C4-2B (cell line): Measurements from ENCODE around the gene FCGR3A.
"Not testable (repeated sequence)": the region's sequence is repeated elsewhere in the genome, so short reads cannot be mapped to it uniquely, and the experiment has no call there.

Experiments
- H3K27ac ChIP-seq: fragments of 450-650 bp; 2 replicates; pipeline ENCODE4 v1.5.1; 2017
- ZFX ChIP-seq: fragments of 450-650 bp; IDR thresholded peaks from 2 replicates; pipeline ENCODE4 v1.6.1; 2017
- TF ChIP-seq, protein P1 (sequence below): fragments of 450-650 bp; conservative IDR thresholded peaks from 2 replicates; pipeline ENCODE4 v1.5.1; 2017; ENCODE audit warnings: mild to moderate bottlenecking

FCGR3A gene

DNA sequence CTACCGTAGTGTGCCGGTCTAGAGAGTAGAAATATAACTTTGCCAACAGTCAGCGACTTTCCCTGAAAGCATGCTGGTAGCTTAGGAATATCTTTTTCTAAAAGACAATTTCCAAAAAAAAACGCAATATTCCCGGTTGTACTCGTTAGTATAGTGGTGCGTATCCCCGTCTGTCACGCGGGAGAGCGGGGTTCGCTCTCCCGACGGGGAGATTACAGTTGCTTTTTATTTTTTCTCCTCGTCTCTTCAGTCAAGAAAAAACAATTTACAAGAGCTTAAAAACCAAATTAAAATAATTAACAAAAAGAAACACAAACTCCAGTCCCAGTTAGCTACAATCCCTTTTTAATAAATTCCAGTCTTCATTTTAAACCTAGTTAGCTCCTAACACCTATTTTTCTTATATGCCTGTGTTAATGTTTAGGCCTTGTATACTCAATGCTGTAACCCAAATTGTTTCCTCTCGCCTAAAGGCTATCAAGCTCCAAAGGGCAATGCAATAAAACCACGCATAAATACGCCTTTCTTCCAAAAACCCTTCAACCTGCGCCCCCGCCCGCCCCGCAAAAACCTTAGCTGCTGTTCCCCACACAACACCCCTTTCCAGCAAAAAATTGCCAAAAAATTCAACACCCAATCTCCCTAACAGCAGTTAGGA is 17.5 kb downstream of the FCGR3A start:
- TF ChIP-seq ZFX = no peak
- TF ChIP-seq, protein P1, sequence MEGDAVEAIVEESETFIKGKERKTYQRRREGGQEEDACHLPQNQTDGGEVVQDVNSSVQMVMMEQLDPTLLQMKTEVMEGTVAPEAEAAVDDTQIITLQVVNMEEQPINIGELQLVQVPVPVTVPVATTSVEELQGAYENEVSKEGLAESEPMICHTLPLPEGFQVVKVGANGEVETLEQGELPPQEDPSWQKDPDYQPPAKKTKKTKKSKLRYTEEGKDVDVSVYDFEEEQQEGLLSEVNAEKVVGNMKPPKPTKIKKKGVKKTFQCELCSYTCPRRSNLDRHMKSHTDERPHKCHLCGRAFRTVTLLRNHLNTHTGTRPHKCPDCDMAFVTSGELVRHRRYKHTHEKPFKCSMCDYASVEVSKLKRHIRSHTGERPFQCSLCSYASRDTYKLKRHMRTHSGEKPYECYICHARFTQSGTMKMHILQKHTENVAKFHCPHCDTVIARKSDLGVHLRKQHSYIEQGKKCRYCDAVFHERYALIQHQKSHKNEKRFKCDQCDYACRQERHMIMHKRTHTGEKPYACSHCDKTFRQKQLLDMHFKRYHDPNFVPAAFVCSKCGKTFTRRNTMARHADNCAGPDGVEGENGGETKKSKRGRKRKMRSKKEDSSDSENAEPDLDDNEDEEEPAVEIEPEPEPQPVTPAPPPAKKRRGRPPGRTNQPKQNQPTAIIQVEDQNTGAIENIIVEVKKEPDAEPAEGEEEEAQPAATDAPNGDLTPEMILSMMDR = no peak
- no peak overlapping the region for H3K27ac ChIP-seq

DNA sequence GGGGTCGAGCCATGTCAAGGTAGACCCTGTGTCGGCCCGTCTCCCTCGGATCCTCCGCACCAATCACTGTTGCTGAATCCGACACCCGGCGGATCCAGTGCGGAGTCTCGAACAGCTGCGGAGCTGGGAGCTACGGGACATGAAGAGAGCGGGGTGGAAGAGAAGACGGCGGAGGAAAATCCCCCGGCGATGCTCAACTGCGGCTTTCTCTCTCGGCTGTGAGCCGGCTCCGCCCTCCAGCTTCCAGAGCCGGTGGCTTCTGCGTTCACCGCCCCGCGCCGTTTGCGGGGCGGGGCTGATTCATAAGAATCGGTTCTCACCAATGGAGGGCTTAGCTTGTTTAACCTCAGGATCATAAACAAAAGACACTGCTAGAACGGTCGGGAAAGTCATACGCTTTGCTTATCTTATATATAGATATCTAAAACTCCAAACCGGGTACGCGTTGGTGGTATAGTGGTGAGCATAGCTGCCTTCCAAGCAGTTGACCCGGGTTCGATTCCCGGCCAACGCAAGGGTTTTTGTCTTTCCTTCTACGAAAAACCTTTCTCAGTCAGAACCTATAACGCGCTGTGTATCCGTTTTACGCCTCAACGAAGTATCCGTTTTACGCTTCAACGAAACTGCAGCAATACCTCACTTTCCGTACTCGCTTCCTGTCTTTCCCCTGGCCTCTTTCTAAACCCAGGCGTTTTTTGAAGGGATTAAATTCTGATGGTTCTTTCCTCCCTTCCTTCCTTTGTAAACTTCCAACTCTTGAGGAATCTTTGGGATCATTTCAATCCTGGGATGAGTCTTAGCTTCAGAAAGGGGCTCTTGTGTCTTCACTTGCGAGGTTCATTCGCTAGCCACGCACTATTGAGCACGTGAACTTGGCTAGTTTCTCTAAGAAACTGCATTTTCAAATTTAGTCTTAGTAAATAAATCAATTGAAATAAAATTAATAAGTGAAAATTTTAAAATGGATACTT is 18.7 kb downstream of the FCGR3A start:
- H3K27ac ChIP-seq = peak overlapping the region; percentile 52

DNA sequence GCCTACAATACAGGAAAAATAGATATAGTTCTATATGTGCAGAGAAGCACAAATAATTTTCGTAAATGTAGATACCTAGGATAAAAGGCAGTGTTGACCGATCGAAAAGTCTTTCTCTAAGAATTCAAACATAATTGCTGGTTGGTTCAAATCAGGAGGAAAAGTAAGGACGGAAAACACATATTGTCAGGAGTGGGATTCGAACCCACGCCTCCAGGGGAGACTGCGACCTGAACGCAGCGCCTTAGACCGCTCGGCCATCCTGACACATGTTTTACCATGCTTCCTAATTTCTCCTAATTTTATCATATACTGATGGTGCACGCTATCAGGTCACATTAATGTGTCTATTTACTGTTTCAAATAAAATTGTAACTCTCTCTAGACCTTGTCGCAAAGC is 19.5 kb downstream of the FCGR3A start:
- peak overlapping the region; percentile 52 for H3K27ac ChIP-seq

DNA sequence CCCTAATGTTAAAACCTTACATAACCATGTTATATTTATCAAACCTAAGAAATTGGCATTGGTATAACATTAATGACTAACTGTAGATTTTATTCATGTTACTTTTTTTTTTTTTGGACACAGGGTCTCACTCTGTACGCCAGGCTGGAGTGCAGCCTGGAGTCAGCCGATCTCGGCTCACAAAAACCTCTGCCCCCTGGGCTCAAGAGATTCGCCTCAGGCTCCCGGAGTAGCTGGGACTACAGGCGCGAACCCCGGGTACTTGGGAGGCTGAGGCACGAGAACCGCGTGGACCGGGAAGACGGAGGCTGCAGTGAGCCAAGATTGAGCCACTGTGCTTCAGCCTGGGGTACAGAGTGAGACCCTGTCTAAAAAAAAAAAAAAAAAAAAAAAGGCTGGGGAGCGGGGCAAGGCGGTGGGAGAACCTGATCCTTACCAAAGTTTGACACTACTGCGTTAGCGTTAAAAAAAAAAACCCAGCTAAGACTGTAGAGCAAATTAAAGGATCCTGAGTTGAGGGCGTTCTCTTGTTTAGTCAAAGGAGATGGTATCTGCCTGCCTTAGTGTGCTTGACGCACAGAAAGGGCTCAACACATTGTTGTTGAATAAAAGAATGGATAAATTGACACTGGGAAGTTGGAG is 20.0 kb downstream of the FCGR3A start:
- not testable (repeated sequence) for H3K27ac ChIP-seq

DNA sequence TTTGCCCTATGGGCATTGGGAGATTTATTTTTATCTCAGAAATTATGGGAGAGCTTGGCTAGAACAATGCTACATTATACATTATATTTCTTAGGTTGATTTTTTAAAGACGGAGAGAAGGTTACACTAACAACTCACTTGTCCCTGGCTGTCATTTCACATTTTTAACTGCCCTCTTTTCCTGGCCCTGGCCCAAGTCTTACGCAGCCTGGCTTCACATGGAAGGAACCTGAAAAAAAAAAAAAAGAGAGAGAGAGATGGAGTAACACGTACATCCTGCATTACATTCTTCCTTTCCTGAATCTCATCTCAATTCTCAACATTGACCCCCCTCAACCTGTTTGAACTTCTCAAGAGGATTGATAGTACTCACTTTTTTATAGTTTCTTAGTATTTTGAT is 21.1 kb downstream of the FCGR3A start:
- H3K27ac ChIP-seq = not testable (repeated sequence)

DNA sequence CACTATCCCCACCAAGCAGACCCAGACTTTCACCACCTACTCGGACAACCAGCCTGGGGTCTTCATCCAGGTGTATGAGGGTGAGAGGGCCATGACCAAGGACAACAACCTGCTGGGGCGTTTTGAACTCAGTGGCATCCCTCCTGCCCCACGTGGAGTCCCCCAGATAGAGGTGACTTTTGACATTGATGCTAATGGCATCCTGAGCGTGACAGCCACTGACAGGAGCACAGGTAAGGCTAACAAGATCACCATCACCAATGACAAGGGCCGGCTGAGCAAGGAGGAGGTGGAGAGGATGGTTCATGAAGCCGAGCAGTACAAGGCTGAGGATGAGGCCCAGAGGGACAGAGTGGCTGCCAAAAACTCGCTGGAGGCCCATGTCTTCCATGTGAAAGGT is 23.7 kb downstream of the FCGR3A start:
- not testable (repeated sequence) for H3K27ac ChIP-seq

DNA sequence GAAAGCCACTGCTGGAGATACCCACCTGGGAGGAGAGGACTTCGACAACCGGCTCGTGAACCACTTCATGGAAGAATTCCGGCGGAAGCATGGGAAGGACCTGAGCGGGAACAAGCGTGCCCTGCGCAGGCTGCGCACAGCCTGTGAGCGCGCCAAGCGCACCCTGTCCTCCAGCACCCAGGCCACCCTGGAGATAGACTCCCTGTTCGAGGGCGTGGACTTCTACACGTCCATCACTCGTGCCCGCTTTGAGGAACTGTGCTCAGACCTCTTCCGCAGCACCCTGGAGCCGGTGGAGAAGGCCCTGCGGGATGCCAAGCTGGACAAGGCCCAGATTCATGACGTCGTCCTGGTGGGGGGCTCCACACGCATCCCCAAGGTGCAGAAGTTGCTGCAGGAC is 24.3 kb downstream of the FCGR3A start:
- H3K27ac ChIP-seq = not testable (repeated sequence)

DNA sequence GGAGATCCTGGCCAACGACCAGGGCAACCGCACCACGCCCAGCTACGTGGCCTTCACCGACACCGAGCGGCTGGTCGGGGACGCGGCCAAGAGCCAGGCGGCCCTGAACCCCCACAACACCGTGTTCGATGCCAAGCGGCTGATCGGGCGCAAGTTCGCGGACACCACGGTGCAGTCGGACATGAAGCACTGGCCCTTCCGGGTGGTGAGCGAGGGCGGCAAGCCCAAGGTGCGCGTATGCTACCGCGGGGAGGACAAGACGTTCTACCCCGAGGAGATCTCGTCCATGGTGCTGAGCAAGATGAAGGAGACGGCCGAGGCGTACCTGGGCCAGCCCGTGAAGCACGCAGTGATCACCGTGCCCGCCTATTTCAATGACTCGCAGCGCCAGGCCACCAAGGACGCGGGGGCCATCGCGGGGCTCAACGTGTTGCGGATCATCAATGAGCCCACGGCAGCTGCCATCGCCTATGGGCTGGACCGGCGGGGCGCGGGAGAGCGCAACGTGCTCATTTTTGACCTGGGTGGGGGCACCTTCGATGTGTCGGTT is 24.8 kb downstream of the FCGR3A start:
- H3K27ac ChIP-seq = peak overlapping the region; percentile 59; the same call in 1 of the 2 replicates

DNA sequence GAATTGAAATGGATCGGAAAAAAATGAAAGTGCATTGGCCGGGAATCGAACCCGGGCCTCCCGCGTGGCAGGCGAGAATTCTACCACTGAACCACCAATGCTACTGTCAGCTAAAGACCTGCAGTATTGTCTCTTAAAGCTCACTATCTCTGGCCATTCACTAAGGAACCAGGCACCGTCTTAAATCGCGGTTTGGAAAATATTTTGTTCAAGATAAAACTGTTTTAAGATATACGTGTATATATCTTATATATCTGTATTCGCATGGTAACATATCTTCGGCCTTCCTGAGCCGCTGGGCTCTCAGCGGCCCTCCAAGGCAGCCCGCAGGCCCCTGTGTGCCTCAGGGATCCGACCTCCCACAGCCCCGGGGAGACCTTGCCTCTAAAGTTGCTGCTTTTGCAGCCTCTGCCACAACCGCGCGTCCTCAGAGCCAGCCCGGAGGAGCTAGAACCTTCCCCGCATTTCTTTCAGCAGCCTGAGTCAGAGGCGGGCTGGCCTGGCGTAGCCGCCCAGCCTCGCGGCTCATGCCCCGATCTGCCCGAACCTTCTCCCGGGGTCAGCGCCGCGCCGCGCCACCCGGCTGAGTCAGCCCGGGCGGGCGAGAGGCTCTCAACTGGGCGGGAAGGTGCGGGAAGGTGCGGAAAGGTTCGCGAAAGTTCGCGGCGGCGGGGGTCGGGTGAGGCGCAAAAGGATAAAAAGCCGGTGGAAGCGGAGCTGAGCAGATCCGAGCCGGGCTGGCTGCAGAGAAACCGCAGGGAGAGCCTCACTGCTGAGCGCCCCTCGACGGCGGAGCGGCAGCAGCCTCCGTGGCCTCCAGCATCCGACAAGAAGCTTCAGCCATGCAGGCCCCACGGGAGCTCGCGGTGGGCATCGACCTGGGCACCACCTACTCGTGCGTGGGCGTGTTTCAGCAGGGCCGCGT is 25.5 kb downstream of the FCGR3A start, which contains the start of gene HSPA6:
Gene HSPA6 (plus strand): TSS at position 724 of the 925 bp plus-strand sequence. CDS start 119 bp downstream, at position 843.
- H3K27ac ChIP-seq = peak within 1 kb of the TSS; percentile 59

DNA sequence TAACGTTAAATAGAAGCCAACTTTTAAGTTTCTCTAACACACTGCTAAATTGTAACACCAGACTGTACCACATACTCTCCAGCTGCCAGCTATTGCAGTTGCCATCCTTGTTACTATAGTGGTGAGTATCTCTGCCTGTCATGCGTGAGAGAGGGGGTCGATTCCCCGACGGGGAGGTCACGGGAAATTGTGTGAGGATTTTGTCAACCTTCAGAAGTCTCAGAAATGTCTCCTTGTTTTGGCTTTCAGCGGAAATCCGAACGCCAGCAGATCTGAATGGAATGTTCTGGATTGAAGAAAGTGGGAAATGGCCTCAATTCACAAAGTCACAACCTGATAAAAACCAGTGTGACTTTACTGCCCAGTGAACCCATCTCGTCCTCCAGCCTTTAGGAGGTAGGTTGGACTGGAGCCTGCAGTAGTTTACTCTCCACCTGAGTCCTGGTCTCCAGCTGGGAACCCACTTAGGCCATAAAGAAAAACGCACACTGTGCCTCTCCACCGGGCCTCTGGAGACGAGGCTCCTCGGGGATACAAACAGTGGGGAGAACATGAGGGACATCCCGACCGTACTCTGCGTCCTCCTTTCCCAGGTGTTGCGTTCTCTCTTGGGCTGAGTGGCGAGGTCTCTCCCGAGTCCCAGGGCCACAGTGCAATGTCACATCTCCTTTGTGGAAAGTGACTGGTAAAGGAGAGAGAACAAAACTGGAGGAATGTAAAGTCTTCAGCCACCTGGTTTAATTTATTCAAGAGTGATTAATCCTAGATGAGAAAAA is 26.4 kb downstream of the FCGR3A start:
- not testable (repeated sequence) for H3K27ac ChIP-seq

DNA sequence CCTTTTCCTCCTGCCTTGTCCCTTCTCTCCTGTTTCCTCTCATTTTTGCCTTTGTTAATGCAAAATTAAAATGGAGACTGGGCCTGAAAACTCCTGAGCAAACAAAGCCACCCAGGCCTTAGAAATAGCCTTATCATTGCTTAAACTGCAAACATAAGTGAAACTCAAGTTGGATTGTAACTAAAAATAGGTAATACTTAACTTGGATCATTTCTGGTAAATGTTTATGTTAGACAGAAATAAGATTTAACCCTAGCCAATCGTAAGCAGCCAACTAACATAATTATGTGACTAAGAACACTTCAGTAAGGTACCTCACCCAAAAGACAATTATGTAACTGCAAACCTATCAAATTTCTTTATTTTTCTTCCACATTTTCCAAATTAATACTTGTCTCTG is 35.7 kb downstream of the FCGR3A start:
- H3K27ac ChIP-seq = not testable (repeated sequence)

DNA sequence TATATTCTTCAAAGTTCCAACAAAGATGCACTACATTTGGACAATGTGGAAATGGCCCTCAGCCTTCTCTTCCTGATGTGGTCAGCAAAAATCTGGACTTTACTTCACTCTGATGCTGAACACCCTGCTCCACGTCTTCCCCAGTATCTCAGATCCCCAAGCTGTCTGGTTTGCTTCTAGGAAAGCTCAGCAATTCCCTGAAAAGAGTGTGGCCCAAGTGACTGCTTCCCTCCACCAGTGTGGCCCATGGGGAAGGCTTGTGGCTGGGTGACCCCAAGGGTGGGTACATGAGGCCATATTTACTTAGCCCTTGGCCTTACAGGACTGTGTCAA is 36.2 kb downstream of the FCGR3A start:
- H3K27ac ChIP-seq = not testable (repeated sequence)

DNA sequence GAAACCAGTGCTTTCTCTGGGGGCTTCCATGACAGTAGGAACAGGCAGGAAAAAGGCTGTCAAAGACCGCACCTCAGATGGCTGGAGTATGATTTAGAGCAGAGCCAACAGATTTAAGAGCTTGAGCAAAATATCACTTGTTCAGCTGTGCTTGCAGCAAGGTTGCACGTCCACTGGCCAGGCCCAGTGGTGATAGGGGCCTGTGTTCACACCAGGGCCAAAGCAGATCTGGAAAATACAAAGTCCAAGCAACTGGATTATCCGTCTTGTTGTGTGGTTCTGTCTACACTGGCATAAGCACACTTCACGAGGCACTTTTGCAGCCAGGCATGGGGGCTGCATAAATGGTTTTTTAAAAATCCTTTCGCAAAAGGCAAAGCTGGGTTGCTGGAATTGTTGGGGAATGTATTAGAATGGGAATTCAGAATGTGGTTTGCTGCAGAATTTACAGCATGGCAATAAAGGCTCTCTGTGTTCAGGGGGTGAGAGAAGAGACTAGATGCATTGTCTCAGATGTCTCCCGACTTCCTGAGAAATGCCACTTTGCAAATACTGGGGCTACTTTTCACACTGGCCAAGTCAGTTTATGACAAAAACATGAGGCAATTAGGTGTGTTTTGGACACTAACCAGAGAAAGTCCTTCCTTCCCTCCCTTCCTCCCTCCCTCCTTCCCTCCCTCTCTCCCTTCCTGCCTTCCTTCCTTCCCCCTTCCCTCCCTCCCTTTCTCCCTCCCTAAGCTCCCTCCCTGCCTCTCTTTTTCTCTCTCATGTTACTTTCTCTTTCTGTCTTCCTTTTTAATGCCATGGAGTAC is 36.8 kb downstream of the FCGR3A start:
- not testable (repeated sequence) for H3K27ac ChIP-seq
